Mesenchymal stem cell (in vitro differentiated cells and primary cell): ENCODE data around the gene AKAP13.
A peak's percentile ranks its signal among the peaks of the same experiment; 100 is the strongest.

Experiments
- DNase-seq: peaks from one replicate; pipeline ENCODE4 v3.0.0-alpha.2; 2013
- H2AFZ ChIP-seq: one replicate; pipeline ENCODE4 v1.6.1; 2013; ENCODE audit warnings: low read depth, mild to moderate bottlenecking, control low read depth, inconsistent platforms, low read length, moderate library complexity
- H2AK5ac ChIP-seq: 2 replicates; pipeline ENCODE4 v1.6.1; 2013; ENCODE audit warnings: low read length, moderate library complexity, mild to moderate bottlenecking, inconsistent platforms; ENCODE audit not compliant: severe bottlenecking
- H2BK120ac ChIP-seq: one replicate; pipeline ENCODE4 v1.6.1; 2013; ENCODE audit warnings: low read depth, mild to moderate bottlenecking, inconsistent platforms, low read length, moderate library complexity
- H2BK12ac ChIP-seq, 2 experiments: one replicate each; pipeline ENCODE4 v1.6.1; 2013; ENCODE audit warnings: inconsistent platforms in 2 of 2, low read length in 2 of 2, mild to moderate bottlenecking in 2 of 2, moderate library complexity in 2 of 2, control low read depth in 1 of 2
- H2BK15ac ChIP-seq: one replicate; pipeline ENCODE4 v1.6.1; 2013; ENCODE audit warnings: mild to moderate bottlenecking, low read depth, inconsistent platforms; ENCODE audit not compliant: poor library complexity, severe bottlenecking
- H2BK5ac ChIP-seq: 2 replicates; pipeline ENCODE4 v1.6.1; 2013; ENCODE audit warnings: low read depth, mild to moderate bottlenecking, low read length, control low read depth, inconsistent platforms; ENCODE audit not compliant: poor library complexity, severe bottlenecking
- H3K14ac ChIP-seq, 2 experiments: one replicate each; pipeline ENCODE4 v1.6.1; 2013; ENCODE audit warnings: inconsistent platforms in 2 of 2, low read length in 2 of 2, control low read depth in 1 of 2, mild to moderate bottlenecking in 1 of 2, moderate library complexity in 1 of 2
- H3K18ac ChIP-seq, 2 experiments: one replicate each; pipeline ENCODE4 v1.6.1; 2013; ENCODE audit warnings: inconsistent platforms in 2 of 2, low read length in 2 of 2, control low read depth in 1 of 2, low read depth in 1 of 2, mild to moderate bottlenecking in 1 of 2
- H3K23ac ChIP-seq, 2 experiments: one replicate each; pipeline ENCODE4 v1.6.1; 2013; ENCODE audit warnings: inconsistent platforms in 2 of 2, low read length in 2 of 2, mild to moderate bottlenecking in 2 of 2, moderate library complexity in 2 of 2, control low read depth in 1 of 2
- H3K27ac ChIP-seq: 2 replicates; pipeline ENCODE4 v1.5.1; 2013; ENCODE audit warnings: mild to moderate bottlenecking, moderate library complexity, low read length, control low read depth, inconsistent platforms; ENCODE audit not compliant: poor library complexity, severe bottlenecking
- H3K27me3 ChIP-seq, 2 experiments: 2 replicates each; pipeline versions ENCODE4 v1.6.1 to v1.7.0; 2013; ENCODE audit warnings: low read length in 2 of 2, mild to moderate bottlenecking in 2 of 2, moderate library complexity in 2 of 2, control low read depth in 1 of 2, inconsistent platforms in 1 of 2; ENCODE audit not compliant: control insufficient read depth in 1 of 2, insufficient read depth in 1 of 2
- H3K36me3 ChIP-seq, 2 experiments: 2 replicates each; pipeline versions ENCODE4 v1.6.1 to v1.7.0; 2013; ENCODE audit warnings: low read length in 2 of 2, control low read depth in 1 of 2, inconsistent platforms in 1 of 2, low read depth in 1 of 2, mild to moderate bottlenecking in 1 of 2; ENCODE audit not compliant: insufficient read depth in 2 of 2, control insufficient read depth in 1 of 2
- H3K4ac ChIP-seq, 2 experiments: one replicate each; pipeline ENCODE4 v1.6.1; 2013; ENCODE audit warnings: inconsistent platforms in 2 of 2, low read length in 2 of 2, mild to moderate bottlenecking in 2 of 2, moderate library complexity in 2 of 2, control low read depth in 1 of 2, low read depth in 1 of 2
- H3K4me1 ChIP-seq: 2 replicates; pipeline ENCODE4 v1.6.1; 2013; ENCODE audit warnings: low read depth, low read length, control low read depth; ENCODE audit not compliant: control insufficient read depth, insufficient read depth
- H3K4me2 ChIP-seq: 2 replicates; pipeline ENCODE4 v1.6.1; 2013; ENCODE audit warnings: low read length, mild to moderate bottlenecking, inconsistent platforms; ENCODE audit not compliant: poor library complexity, severe bottlenecking
- H3K4me3 ChIP-seq, 2 experiments: 2 replicates each; pipeline versions ENCODE4 v1.5.1 to v1.7.0; 2013; ENCODE audit warnings: low read length in 2 of 2, mild to moderate bottlenecking in 2 of 2, control low read depth in 1 of 2, low read depth in 1 of 2; ENCODE audit not compliant: insufficient read depth in 1 of 2
- H3K79me1 ChIP-seq: replicated peaks from 2 replicates; pipeline ENCODE4 v1.6.1; 2013; ENCODE audit warnings: mild to moderate bottlenecking, control low read depth, low read length, inconsistent platforms; ENCODE audit not compliant: poor library complexity, severe bottlenecking
- H3K9ac ChIP-seq: 2 replicates; pipeline ENCODE4 v1.7.0; 2013; ENCODE audit warnings: mild to moderate bottlenecking, low read length, moderate library complexity
- H3K9me3 ChIP-seq: 2 replicates; pipeline ENCODE4 v1.7.0; 2013; ENCODE audit warnings: mild to moderate bottlenecking, low read length; ENCODE audit not compliant: control insufficient read depth
- H4K8ac ChIP-seq: one replicate; pipeline ENCODE4 v1.6.1; 2013; ENCODE audit warnings: inconsistent platforms, mild to moderate bottlenecking, low read length, moderate library complexity
- H4K91ac ChIP-seq: one replicate; pipeline ENCODE4 v1.6.1; 2013; ENCODE audit warnings: mild to moderate bottlenecking, low read length, inconsistent platforms
- whole genome bisulfite sequencing: methylation state at CpG from one replicate; pipeline ENCODE4 v1.1.7; 2013; ENCODE audit warnings: mixed read lengths; 5-methylcytosine and 5-hydroxymethylcytosine counted together

AKAP13 gene

GRCh38 chr15:85768595-85769168, 388.3 kb downstream of the AKAP13 start:
- H2BK12ac ChIP-seq, result no peak overlapping the region
- no peak overlapping the region for H3K4me2 ChIP-seq
- no peaks in the 10 kb centered on the region for H3K9me3 ChIP-seq
- no peak overlapping the region for H3K23ac ChIP-seq
- no peak overlapping the region for H3K14ac ChIP-seq
- H4K91ac ChIP-seq, result no peak overlapping the region
- H2AK5ac ChIP-seq, result no peak overlapping the region
- H2BK120ac ChIP-seq, result no peak overlapping the region
- H3K27ac ChIP-seq, result no peak overlapping the region
- H3K79me1 ChIP-seq, result peaks cover 55% of the 10 kb centered on the region
- H3K4me1 ChIP-seq, result peaks cover 53% of the 10 kb centered on the region
- H3K9ac ChIP-seq, result no peak overlapping the region
- H3K27me3 ChIP-seq, result no peaks in the 10 kb centered on the region
- no peak overlapping the region for H2AFZ ChIP-seq
- H3K4me3 ChIP-seq, result no peak overlapping the region
- H3K4ac ChIP-seq, result no peak overlapping the region
- DNase-seq, result no peak
- H2BK5ac ChIP-seq, result no peak overlapping the region
- WGBS, result 98% methylated on average over 32 of the region's 32 CpGs
- H2BK15ac ChIP-seq, result no peak overlapping the region
- H3K18ac ChIP-seq, result no peak overlapping the region
- H4K8ac ChIP-seq, result no peak overlapping the region
- H3K36me3 ChIP-seq, result peaks cover 0 to 20% of the 10 kb centered on the region in 2 experiments

- Histone ChIP-seq H2BK12ac (no peak overlapping the region), H2BK15ac (no peak overlapping the region), H3K36me3 (peaks cover 0 to 20% of the 10 kb centered on the region in 2 experiments), H3K27me3 (no peaks in the 10 kb centered on the region), H4K91ac (no peak overlapping the region), H3K23ac (no peak overlapping the region), H3K18ac (no peak overlapping the region), H3K9me3 (no peaks in the 10 kb centered on the region), H3K27ac (no peak overlapping the region), H2AFZ (no peak overlapping the region), H3K9ac (no peak overlapping the region), H2BK120ac (no peak overlapping the region), H4K8ac (peak overlapping the region; percentile 10), H3K79me1 (peaks cover 52% of the 10 kb centered on the region), H3K4me3 (no peak overlapping the region), H3K4me2 (no peak overlapping the region), H3K4ac (no peak overlapping the region), H3K4me1 (peaks cover 46% of the 10 kb centered on the region), H2BK5ac (no peak overlapping the region), H3K14ac (no peak overlapping the region), H2AK5ac (peak overlapping the region; percentile 9)
- 97% methylated on average over 42 of the region's 42 CpGs for whole genome bisulfite sequencing
- no peak for DNase-seq
Observed at GRCh38 chr15:85769182-85769900, 388.9 kb downstream of the AKAP13 start.

GRCh38 chr15:85770096-85771041, 390.0 kb downstream of the AKAP13 start:
- Histone ChIP-seq H2AK5ac (no peak overlapping the region), H3K79me1 (peaks cover 51% of the 10 kb centered on the region), H3K27me3 (no peaks in the 10 kb centered on the region), H2BK12ac (no peak overlapping the region), H3K4ac (no peak overlapping the region), H3K36me3 (peaks cover 0 to 20% of the 10 kb centered on the region in 2 experiments), H3K4me3 (no peak overlapping the region), H2BK120ac (no peak overlapping the region), H3K4me1 (peaks cover 39% of the 10 kb centered on the region), H3K14ac (no peak overlapping the region), H3K9me3 (no peaks in the 10 kb centered on the region), H2BK15ac (no peak overlapping the region), H2AFZ (no peak overlapping the region), H2BK5ac (no peak overlapping the region), H4K8ac (no peak overlapping the region), H3K4me2 (no peak overlapping the region), H3K9ac (no peak overlapping the region), H3K18ac (no peak overlapping the region), H4K91ac (no peak overlapping the region), H3K23ac (no peak overlapping the region), H3K27ac (no peak overlapping the region)
- 93% methylated on average over 21 of the region's 21 CpGs for WGBS
- no peak for DNase-seq

- 90% methylated on average over 4 of the region's 5 CpGs for WGBS
- Histone ChIP-seq H4K8ac (no peak overlapping the region), H3K27me3 (no peaks in the 10 kb centered on the region), H2BK15ac (no peak overlapping the region), H3K4me2 (no peak overlapping the region), H3K27ac (peak overlapping the region; percentile 18), H3K4me3 (peak overlapping the region in 1 of 2 experiments; percentile 23), H3K9me3 (no peaks in the 10 kb centered on the region), H2AK5ac (peak overlapping the region; percentile 36), H2AFZ (no peak overlapping the region), H2BK12ac (no peak overlapping the region), H2BK120ac (no peak overlapping the region), H3K18ac (no peak overlapping the region), H2BK5ac (no peak overlapping the region), H3K9ac (peak overlapping the region; percentile 38), H3K23ac (no peak overlapping the region), H3K4ac (no peak overlapping the region), H3K4me1 (peaks cover 36% of the 10 kb centered on the region), H3K14ac (no peak overlapping the region), H3K36me3 (peaks cover 0 to 20% of the 10 kb centered on the region in 2 experiments), H4K91ac (no peak overlapping the region), H3K79me1 (peaks cover 53% of the 10 kb centered on the region)
- no peak for DNase-seq
Observed at GRCh38 chr15:85771271-85771670, 390.9 kb downstream of the AKAP13 start.
